HL-60 (cell line): Measurements from ENCODE around the gene IL17RD.

Source experiments
- DNase-seq, 2 experiments: peaks; one replicate each; pipeline ENCODE4 v3.0.0-alpha.2; 2010 to 2020; ENCODE audit warnings: low read depth in 1 of 2, low spot score in 1 of 2
- H3K27ac ChIP-seq: fragments of 250-450 bp; sonication (Bioruptor Pico); replicated peaks from 2 replicates; pipeline ENCODE4 v1.5.1; 2020; ENCODE audit warnings: mild to moderate bottlenecking, moderate library complexity
- H3K27me3 ChIP-seq: fragments of 250-450 bp; sonication (Bioruptor Pico); 2 replicates; pipeline ENCODE4 v1.5.1; 2021; ENCODE audit warnings: mild to moderate bottlenecking, moderate library complexity; ENCODE audit not compliant: insufficient read depth, poor library complexity, severe bottlenecking
- H3K4me3 ChIP-seq: replicated peaks from 2 replicates; pipeline ENCODE4 v1.5.1; 2011; ENCODE audit warnings: mild to moderate bottlenecking, control low read depth, low read length; ENCODE audit not compliant: insufficient read depth
- GABPA ChIP-seq: IDR thresholded peaks from 2 replicates; pipeline ENCODE4 v1.6.1; 2012; ENCODE audit warnings: low read depth
- POLR2AphosphoS5 ChIP-seq: IDR thresholded peaks from 2 replicates; pipeline ENCODE4 v1.6.1; 2012; ENCODE audit warnings: low read depth
- SPI1 ChIP-seq: IDR thresholded peaks from 2 replicates; pipeline ENCODE4 v1.6.1; 2012; ENCODE audit warnings: low read depth, mild to moderate bottlenecking, borderline replicate concordance
- TF ChIP-seq, protein P1 (sequence below): IDR thresholded peaks from 2 replicates; pipeline ENCODE4 v1.6.1; 2012; ENCODE audit warnings: low read depth; ENCODE audit not compliant: insufficient replicate concordance
- TF ChIP-seq, protein P2 (sequence below): IDR thresholded peaks from one replicate; pipeline ENCODE4 v1.5.1; 2011; ENCODE audit warnings: low read length, control low read depth, inconsistent platforms; ENCODE audit not compliant: insufficient read depth

Gene IL17RD

GRCh38 chr3:57110798-57111197 lies 54.4 kb downstream of the IL17RD start:
- TF ChIP-seq POLR2AphosphoS5 (no peak), GABPA (no peak), SPI1 (no peak)
- TF ChIP-seq, protein P1, sequence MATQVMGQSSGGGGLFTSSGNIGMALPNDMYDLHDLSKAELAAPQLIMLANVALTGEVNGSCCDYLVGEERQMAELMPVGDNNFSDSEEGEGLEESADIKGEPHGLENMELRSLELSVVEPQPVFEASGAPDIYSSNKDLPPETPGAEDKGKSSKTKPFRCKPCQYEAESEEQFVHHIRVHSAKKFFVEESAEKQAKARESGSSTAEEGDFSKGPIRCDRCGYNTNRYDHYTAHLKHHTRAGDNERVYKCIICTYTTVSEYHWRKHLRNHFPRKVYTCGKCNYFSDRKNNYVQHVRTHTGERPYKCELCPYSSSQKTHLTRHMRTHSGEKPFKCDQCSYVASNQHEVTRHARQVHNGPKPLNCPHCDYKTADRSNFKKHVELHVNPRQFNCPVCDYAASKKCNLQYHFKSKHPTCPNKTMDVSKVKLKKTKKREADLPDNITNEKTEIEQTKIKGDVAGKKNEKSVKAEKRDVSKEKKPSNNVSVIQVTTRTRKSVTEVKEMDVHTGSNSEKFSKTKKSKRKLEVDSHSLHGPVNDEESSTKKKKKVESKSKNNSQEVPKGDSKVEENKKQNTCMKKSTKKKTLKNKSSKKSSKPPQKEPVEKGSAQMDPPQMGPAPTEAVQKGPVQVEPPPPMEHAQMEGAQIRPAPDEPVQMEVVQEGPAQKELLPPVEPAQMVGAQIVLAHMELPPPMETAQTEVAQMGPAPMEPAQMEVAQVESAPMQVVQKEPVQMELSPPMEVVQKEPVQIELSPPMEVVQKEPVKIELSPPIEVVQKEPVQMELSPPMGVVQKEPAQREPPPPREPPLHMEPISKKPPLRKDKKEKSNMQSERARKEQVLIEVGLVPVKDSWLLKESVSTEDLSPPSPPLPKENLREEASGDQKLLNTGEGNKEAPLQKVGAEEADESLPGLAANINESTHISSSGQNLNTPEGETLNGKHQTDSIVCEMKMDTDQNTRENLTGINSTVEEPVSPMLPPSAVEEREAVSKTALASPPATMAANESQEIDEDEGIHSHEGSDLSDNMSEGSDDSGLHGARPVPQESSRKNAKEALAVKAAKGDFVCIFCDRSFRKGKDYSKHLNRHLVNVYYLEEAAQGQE, result no peak
- TF ChIP-seq, protein P2, sequence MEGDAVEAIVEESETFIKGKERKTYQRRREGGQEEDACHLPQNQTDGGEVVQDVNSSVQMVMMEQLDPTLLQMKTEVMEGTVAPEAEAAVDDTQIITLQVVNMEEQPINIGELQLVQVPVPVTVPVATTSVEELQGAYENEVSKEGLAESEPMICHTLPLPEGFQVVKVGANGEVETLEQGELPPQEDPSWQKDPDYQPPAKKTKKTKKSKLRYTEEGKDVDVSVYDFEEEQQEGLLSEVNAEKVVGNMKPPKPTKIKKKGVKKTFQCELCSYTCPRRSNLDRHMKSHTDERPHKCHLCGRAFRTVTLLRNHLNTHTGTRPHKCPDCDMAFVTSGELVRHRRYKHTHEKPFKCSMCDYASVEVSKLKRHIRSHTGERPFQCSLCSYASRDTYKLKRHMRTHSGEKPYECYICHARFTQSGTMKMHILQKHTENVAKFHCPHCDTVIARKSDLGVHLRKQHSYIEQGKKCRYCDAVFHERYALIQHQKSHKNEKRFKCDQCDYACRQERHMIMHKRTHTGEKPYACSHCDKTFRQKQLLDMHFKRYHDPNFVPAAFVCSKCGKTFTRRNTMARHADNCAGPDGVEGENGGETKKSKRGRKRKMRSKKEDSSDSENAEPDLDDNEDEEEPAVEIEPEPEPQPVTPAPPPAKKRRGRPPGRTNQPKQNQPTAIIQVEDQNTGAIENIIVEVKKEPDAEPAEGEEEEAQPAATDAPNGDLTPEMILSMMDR, result no peak
- Histone ChIP-seq H3K27ac (no peak overlapping the region), H3K4me3 (no peak overlapping the region), H3K27me3 (no peaks in the 10 kb centered on the region)
- DNase-seq, result no peak

DNA sequence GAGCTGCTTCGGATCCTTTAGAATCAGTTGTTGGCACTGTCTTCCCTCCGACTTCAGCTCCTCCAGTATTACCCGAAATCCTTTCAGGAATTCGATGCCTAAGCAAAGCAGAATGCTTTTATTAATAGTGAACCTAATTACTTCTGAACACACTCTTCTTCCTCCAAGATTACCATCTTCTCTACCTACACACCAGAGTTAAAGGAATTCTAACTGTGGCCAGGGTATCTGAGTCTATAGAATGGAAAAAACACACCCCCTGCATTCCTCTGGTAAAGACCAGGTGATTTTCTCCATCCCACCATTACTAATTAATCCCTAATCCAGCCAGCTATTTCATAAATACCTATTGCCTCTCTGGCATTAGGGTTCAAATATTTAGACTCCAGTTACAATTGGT lies 54.9 kb downstream of the IL17RD start:
- Histone ChIP-seq H3K27me3 (no peaks in the 10 kb centered on the region), H3K27ac (no peak overlapping the region), H3K4me3 (no peak overlapping the region)
- TF ChIP-seq, protein P2, result no peak
- TF ChIP-seq GABPA (no peak), SPI1 (no peak), POLR2AphosphoS5 (no peak)
- TF ChIP-seq, protein P1, result no peak
- DNase-seq, result no peak

GRCh38 chr3:57109437-57110199 lies 55.5 kb downstream of the IL17RD start:
- H3K27ac ChIP-seq, result no peak overlapping the region
- TF ChIP-seq SPI1 (no peak), POLR2AphosphoS5 (no peak), GABPA (no peak)
- TF ChIP-seq, protein P1, result no peak
- TF ChIP-seq, protein P2, result no peak
- no peak overlapping the region for H3K4me3 ChIP-seq
- H3K27me3 ChIP-seq, result no peaks in the 10 kb centered on the region
- no peak for DNase-seq
